NB4 (cell line): ENCODE measurements around the gene GET3.
"Not testable (repeated sequence)": the region's sequence is repeated elsewhere in the genome, so short reads cannot be mapped to it uniquely, and the experiment has no call there.

Experiments
- CTCF ChIP-seq: IDR thresholded peaks from one replicate; pipeline ENCODE4 v1.5.1; 2012; ENCODE audit warnings: low read depth, low read length
- MAX ChIP-seq: IDR thresholded peaks from 2 replicates; pipeline ENCODE4 v1.6.1; 2011; ENCODE audit warnings: low read depth, low read length

- TF ChIP-seq CTCF, MAX: not testable (repeated sequence)
Observed at GRCh38 chr19:12725612-12726011, 11.7 kb upstream of the GET3 start.
